ENCODE results near the gene GLIPR1L1. TPM values are rescaled to one million over a fixed set of nuclear protein-coding genes. Genes with fewer than 3 reads are reported as not detected.

Gene GLIPR1L1
- polyA plus RNA-seq (ENCODE audit: insufficient read length in 4 of 4): under 1 TPM; 0.24 to 0.65 (median 0.53) TPM

- peak; percentile 72 to 93 (median 84) for DNase-seq (ENCODE audit: low read depth in 4 of 4, low spot score in 2 of 4)
These were observed at the start of gene GLIPR1L1 for GRCh38 chr12:75334384-75335030. Gene GLIPR1L1 (plus strand): TSS chr12:75334670. CDS start chr12:75334729, 59 bp downstream.

GRCh38 chr12:75288860-75289259, 45.6 kb upstream of the GLIPR1L1 start:
- no peak for DNase-seq (ENCODE audit: low read depth in 4 of 4, low spot score in 2 of 4)

- DNase-seq (ENCODE audit: low read depth in 4 of 4, low spot score in 2 of 4): peak in 1 of 4 donors; percentile 2
These were observed 44.7 kb upstream of the GLIPR1L1 start for GRCh38 chr12:75289753-75290152.

GRCh38 chr12:75291014-75291413, 43.5 kb upstream of the GLIPR1L1 start:
- DNase-seq (ENCODE audit: low read depth in 4 of 4, low spot score in 2 of 4): no peak

- no peak for DNase-seq (ENCODE audit: low read depth in 4 of 4, low spot score in 2 of 4)
These were observed 40.1 kb upstream of the GLIPR1L1 start for GRCh38 chr12:75294336-75294735.

GRCh38 chr12:75294797-75295196, 39.7 kb upstream of the GLIPR1L1 start:
- no peak for DNase-seq (ENCODE audit: low read depth in 4 of 4, low spot score in 2 of 4)

GRCh38 chr12:75302225-75302624, 32.2 kb upstream of the GLIPR1L1 start:
- DNase-seq (ENCODE audit: low read depth in 4 of 4, low spot score in 2 of 4): no peak

GRCh38 chr12:75302781-75303180, 31.7 kb upstream of the GLIPR1L1 start:
- no peak for DNase-seq (ENCODE audit: low read depth in 4 of 4, low spot score in 2 of 4)

GRCh38 chr12:75305412-75306332, 28.8 kb upstream of the GLIPR1L1 start:
- no peak for DNase-seq (ENCODE audit: low read depth in 4 of 4, low spot score in 2 of 4)

- no peak for DNase-seq (ENCODE audit: low read depth in 4 of 4, low spot score in 2 of 4)
These were observed 26.2 kb upstream of the GLIPR1L1 start for GRCh38 chr12:75308279-75308678.

- DNase-seq (ENCODE audit: low read depth in 4 of 4, low spot score in 2 of 4): no peak
These were observed 23.1 kb upstream of the GLIPR1L1 start for GRCh38 chr12:75311369-75311768.

GRCh38 chr12:75315518-75315917, 19.0 kb upstream of the GLIPR1L1 start:
- DNase-seq (ENCODE audit: low read depth in 4 of 4, low spot score in 2 of 4): no peak

- DNase-seq (ENCODE audit: low read depth in 4 of 4, low spot score in 2 of 4): no peak
These were observed 16.7 kb upstream of the GLIPR1L1 start for GRCh38 chr12:75317784-75318183.

- DNase-seq (ENCODE audit: low read depth in 4 of 4, low spot score in 2 of 4): no peak
These were observed 12.0 kb upstream of the GLIPR1L1 start for GRCh38 chr12:75322464-75322863.

- no peak for DNase-seq (ENCODE audit: low read depth in 4 of 4, low spot score in 2 of 4)
These were observed 10.8 kb upstream of the GLIPR1L1 start for GRCh38 chr12:75323663-75324062.

GRCh38 chr12:75327642-75328041, 6.8 kb upstream of the GLIPR1L1 start:
- DNase-seq (ENCODE audit: low read depth in 4 of 4, low spot score in 2 of 4): no peak

- peak; percentile 61 to 83 (median 76) for DNase-seq (ENCODE audit: low read depth in 4 of 4, low spot score in 2 of 4)
These were observed 4.3 kb upstream of the GLIPR1L1 start, which contains the start of gene CAPS2 for GRCh38 chr12:75329918-75330826. Gene CAPS2 (minus strand): TSS chr12:75330324. CDS start chr12:75326498, 3,826 bp downstream.

- DNase-seq (ENCODE audit: low read depth in 4 of 4, low spot score in 2 of 4): no peak
These were observed 3.4 kb downstream of the GLIPR1L1 start for GRCh38 chr12:75337905-75338304.

GRCh38 chr12:75341873-75342272, 7.4 kb downstream of the GLIPR1L1 start:
- DNase-seq (ENCODE audit: low read depth in 4 of 4, low spot score in 2 of 4): no peak

- DNase-seq (ENCODE audit: low read depth in 4 of 4, low spot score in 2 of 4): no peak
These were observed 11.1 kb downstream of the GLIPR1L1 start for GRCh38 chr12:75345531-75345930.

Measured in left renal cortex interstitium (tissue), 4 donors.